ENCODE measurements around the gene SUCLG1.

The SUCLG1 gene

DNA sequence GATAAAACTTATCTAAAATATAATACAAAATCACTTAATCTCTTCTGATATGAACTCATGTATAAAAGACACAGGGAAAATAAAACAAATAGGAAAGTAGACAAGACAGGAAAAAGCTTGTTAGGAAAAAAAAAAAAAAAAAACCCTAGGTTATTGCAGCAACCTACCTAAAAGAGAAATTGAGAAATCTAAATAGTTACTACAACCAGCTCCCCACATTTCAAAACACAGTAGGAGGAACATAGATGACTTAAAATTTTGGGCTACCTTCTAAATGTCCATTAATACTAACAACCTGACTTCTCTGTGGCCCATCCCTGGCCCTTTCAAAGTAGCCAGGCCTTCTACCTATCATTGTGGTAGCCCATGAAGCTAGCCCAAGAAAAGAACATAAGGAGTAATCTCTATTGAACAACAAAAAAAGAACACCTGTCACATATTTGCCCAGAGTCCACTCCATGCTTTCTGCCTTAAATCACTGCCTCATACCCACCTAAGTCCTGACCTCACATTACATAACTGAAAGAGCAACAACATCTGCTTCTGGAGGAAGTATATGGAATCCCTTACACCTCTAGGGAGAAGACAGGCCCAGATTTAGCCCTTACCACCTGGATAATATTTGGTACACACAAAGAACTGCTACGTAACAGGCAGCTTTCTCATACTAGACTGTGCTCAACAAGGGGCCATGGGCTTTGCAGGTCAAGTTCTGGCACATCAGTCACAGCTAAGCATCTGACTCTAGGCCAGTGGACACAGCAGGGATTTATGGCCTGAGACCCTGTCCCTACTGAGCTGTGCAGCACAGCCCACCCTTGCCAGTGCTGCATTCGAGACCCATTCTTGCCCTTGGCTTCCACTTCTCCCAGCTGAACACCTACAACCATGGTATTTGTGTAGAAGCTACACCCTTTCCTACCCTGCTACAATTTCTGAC is 8.5 kb downstream of the SUCLG1 start:
- no peak for TF ChIP-seq GATA2 (IDR thresholded peaks at IDR 0.05; ENCODE audit: low read depth, low read length)
- no peak for TF ChIP-seq GATA3 (IDR thresholded peaks at IDR 0.05; ENCODE audit: low read depth, low read length)

DNA sequence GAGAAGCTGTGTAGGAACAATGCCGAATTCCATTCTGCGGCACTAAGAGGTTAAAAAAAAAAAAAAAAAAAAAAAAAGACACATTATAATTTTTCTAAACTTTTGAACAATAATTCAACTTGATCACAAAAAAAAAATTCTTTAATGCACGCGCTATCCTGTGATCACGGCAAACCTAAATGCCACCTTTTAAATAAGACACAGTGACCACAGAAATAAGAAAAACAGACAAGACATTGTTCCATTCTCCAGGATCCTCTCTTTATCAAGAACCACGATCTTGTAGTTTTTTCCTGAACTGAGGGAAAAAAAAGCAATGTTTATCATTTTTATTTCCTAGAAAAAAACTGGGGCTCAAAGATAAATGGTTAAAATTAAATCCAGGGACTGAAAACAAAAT is 9.4 kb downstream of the SUCLG1 start:
- TF ChIP-seq GATA3 (IDR thresholded peaks at IDR 0.05; ENCODE audit: low read depth, low read length): no peak
- no peak for TF ChIP-seq GATA2 (IDR thresholded peaks at IDR 0.05; ENCODE audit: low read depth, low read length)

DNA sequence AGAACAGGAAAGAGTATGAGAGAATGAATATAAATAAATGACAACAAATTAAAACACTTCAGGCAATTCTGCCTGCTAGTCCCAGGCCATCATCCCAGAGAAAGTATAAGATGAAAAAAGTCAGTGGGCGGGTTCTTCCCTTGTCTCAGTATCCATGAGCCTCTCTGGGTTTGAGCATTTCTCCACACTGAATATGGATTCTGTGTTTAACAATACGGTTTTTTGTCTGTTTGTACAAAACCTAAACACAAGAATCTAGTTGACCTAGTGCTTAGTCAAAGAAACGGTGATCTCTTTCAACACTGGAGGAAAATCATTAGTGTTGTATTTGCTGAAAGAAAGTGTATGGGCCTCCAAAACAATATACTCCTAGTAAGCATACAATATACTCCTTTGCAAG is 10.0 kb downstream of the SUCLG1 start:
- no peak for TF ChIP-seq GATA3 (IDR thresholded peaks at IDR 0.05; ENCODE audit: low read depth, low read length)
- TF ChIP-seq GATA2 (IDR thresholded peaks at IDR 0.05; ENCODE audit: low read depth, low read length): no peak

DNA sequence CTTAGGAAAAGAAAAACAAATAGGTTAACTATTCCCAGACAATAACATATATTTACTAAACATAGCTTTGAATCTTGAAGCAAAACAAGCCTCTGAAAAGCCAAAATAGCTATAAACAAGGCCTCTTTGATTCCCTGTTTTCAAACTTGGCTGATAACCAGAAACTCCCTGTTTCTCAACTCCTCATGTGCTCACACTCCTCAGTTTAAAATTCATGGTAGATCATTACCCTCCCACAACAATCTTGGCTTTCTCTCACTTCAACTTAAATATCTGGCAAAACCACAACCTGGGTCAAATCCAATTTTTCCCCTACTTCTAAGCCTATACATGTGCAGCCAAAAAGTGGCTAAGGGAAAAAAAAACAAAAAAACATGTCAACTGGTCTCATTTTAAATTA is 15.6 kb downstream of the SUCLG1 start:
- no peak for TF ChIP-seq GATA2 (IDR thresholded peaks at IDR 0.05; ENCODE audit: low read depth, low read length)
- TF ChIP-seq GATA3 (IDR thresholded peaks at IDR 0.05; ENCODE audit: low read depth, low read length): no peak

DNA sequence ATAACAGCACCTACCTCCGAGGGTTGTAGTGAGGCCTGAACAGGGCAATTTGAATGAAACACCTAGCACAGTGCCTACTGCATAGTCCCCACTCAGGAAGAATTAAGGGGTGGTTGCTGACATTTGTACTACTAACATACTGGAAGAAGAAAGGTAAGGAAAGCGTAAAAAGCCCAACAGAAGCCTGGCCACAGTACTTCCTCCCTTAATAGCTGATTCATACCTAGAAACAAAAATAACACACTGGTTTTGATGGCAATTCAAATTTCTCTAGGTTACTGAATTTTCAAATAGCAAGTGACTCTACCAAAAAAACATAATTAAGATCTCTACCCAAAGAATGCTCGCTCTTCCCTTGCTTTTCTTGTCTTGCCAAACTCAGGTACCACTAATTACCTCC is 16.2 kb downstream of the SUCLG1 start:
- TF ChIP-seq GATA3 (IDR thresholded peaks at IDR 0.05; ENCODE audit: low read depth, low read length) (no peak), GATA2 (IDR thresholded peaks at IDR 0.05; ENCODE audit: low read depth, low read length) (no peak)

DNA sequence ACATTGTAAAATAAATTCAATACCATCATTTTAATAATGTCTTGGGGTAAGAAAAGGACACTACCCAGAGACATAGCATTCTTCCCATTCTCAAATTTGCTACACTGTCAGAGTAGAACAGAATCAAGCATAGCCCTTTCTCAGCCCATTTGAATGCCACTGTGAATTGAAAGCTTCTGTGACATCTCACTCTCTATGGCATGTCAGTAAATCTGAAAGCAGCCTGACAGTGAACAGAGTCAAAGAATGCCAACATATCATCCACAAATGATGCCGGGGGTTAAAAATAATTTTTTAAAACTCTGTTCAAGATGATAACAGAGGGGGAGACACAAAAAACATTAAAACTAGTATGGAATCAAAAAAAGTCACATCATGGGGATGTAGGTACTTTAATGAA is 17.6 kb downstream of the SUCLG1 start:
- TF ChIP-seq GATA3 (IDR thresholded peaks at IDR 0.05; ENCODE audit: low read depth, low read length) (no peak), GATA2 (IDR thresholded peaks at IDR 0.05; ENCODE audit: low read depth, low read length) (no peak)

DNA sequence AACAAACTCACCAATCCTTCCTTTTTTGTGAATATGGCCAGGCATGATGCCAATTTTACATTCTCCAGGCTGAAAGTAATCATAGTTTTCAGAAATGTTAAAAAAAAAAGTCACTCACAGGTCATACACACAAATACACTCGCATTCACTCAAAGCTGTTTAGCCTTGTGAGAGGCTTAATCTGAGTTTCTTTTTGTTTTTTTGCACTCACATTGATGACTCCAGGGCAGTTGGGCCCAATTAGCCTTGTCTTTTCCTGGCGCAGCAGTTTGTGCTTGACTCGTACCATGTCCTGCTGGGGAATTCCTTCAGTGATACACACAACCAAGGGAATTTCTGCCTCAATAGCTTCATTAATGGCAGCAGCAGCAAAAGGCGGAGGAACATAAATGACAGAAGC is 18.0 kb downstream of the SUCLG1 start:
- no peak for TF ChIP-seq GATA2 (IDR thresholded peaks at IDR 0.05; ENCODE audit: low read depth, low read length)
- no peak for TF ChIP-seq GATA3 (IDR thresholded peaks at IDR 0.05; ENCODE audit: low read depth, low read length)

DNA sequence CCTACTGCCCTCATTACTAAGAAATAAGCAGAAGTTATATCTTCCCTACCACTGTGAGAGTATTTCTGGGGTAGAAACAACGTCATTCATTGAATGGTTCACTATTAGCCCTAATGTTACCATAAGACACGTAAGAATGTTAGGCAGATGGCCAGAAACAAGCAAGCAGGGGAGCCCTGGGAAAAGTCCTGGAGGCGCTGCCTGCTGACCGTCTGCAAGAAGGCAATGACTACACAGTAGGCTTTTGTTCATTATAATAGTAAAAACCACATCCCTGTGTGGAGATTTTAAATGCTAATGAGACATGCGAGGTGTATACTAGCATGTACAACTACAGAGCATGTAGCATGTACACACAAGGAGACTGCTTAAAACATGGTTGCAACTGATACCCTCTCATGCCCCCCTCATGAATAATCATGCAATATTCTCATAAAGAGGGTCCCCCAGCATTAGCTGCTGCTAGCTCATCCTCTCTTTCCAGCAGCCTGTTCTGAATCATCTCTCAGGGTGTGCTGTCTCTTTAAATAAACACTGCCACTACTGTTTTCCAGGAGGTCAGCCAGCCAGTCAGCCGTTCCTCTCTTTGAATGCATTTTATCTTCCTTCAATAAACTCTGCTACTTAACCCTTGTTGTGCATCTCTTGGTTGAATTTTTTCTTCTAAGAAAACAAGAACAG is 23.6 kb downstream of the SUCLG1 start:
- TF ChIP-seq GATA3 (IDR thresholded peaks at IDR 0.05; ENCODE audit: low read depth, low read length) (no peak), GATA2 (IDR thresholded peaks at IDR 0.05; ENCODE audit: low read depth, low read length) (no peak)

DNA sequence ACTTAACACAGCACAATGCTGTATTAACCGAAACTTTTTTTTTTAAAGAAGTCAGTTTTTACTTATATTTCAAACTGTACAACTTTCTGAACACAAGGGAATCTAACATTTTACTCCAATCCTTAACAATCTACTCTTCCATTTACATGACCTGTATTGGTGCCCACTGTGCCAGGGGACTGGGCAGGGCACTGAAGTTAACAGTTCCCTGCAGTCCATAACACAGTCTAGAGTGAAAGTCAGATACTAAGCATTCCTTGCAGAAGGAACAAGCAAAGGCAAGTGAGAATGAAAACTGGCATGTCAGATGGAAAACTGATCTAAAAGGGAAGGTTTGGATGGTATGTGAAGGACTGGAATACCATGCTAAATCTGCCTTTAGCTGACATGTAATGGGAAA is 29.8 kb downstream of the SUCLG1 start:
- TF ChIP-seq GATA3 (IDR thresholded peaks at IDR 0.05; ENCODE audit: low read depth, low read length): no peak
- TF ChIP-seq GATA2 (IDR thresholded peaks at IDR 0.05; ENCODE audit: low read depth, low read length): no peak

DNA sequence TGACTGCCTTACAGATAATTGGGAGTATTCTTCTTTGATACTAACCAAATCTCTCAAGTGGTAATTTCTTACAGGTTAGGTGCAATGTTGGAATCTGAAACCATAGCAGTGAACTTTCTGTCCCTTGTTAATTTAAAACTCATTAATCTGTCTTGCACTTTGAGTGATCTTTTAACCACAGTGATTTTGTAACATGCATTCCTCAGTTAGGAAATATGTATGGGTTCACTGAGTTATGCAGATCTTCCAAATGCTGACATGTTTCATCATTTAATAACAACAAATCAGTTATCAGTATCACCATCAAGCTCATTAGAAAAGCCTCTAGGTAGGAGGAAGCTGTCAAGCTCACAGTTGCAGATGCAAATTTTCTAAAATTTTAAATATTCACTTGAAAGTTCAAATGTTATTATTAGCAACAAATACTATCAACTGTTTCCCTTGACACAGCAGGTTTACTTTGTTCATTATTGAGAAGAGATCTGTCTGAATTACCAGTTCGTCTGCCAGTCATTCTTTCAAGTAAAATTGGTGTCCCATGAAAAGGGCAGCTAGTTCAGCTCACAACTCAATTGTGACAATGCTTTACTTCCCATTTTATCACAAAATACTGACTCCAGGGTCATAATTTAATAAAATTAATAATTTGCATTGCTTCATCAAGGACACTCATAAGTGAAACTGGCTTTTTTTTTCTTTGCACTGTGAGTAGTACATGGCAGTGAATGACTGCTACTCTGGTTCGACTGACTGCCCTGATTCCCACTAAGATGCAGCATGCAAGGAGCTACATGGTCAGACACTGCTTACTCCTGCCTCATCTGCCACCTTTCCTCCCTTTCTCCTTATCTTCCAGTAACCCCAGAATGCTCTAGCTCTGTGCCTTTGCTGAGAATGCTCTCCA is 31.6 kb downstream of the SUCLG1 start:
- TF ChIP-seq GATA3 (IDR thresholded peaks at IDR 0.05; ENCODE audit: low read depth, low read length) (no peak), GATA2 (IDR thresholded peaks at IDR 0.05; ENCODE audit: low read depth, low read length) (no peak)

DNA sequence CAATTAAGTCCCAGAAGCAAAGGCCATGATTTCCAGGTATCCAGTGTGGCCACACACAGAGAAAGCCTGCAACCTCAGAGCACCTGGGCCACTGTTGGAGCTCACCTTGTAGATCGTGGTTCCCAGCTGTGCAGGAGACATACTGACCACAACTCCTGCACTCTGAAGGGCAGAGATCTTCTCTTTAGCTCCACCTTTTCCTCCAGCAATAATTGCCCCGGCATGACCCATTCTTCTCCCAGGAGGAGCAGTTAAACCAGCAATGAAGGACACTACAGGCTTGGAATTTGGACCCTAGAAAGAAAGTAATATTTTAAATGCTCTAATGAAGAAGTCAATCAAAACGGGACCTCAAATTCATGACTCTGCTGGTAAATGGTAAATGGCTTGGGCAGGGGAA is 33.8 kb downstream of the SUCLG1 start:
- TF ChIP-seq GATA2 (IDR thresholded peaks at IDR 0.05; ENCODE audit: low read depth, low read length) (no peak), GATA3 (IDR thresholded peaks at IDR 0.05; ENCODE audit: low read depth, low read length) (no peak)

DNA sequence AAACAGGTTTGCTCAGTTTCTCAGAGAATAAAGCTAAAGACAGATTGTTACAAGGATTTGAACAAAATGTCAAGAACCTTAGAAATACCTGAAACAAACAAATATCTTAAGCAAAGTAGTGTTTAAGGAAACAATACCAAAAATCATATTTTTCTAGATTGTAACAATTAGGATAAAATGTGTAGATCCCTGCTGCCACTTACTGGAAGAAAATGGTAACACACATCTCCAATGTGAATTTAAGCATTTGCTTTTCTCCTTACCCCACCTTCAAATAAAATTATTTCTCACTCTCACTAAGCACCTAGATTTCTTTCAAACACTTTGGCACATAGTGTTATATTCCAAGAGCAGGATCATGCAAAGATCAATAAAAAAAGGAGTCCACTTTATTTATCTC is 34.9 kb downstream of the SUCLG1 start:
- TF ChIP-seq GATA3 (IDR thresholded peaks at IDR 0.05; ENCODE audit: low read depth, low read length): no peak
- TF ChIP-seq GATA2 (IDR thresholded peaks at IDR 0.05; ENCODE audit: low read depth, low read length): no peak

DNA sequence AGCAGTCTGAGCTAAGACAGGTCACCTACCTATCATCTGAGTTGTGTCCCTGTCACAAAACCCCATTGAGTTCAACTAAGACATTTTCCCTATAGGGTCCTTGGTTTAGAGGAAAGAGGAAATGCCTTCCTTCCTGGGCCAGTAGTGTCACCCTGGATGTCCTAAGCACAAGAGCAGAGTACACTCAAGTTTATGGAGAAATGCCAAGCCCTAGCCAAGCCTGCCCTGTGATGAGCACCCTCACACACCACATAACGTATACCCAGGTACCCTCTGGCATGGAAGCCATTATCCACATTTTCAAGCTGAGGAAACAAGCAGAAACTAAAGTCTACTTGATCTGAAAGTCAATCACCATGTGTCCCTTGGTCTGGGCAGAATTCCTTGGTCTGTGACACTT is 37.3 kb downstream of the SUCLG1 start:
- no peak for TF ChIP-seq GATA2 (IDR thresholded peaks at IDR 0.05; ENCODE audit: low read depth, low read length)
- TF ChIP-seq GATA3 (IDR thresholded peaks at IDR 0.05; ENCODE audit: low read depth, low read length): no peak

DNA sequence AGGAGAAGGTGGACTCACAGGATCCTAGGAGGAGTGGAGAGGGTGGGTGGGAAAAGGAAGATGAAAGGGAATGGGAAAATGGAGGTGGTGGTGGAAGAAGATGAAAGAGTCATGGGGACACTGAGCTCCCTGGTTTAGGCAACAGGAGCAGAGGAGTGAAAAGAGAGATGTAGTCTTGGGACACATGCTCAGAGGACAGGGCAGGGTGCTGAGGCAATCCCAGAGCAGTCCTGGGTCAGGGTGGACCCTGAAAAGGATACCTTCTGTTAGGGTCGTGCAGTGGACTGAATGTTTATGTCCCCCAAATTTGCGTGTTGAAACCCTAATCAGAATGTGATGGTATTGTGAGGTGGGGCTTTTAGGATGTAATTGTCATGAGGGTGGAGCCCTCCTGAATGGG is 37.9 kb downstream of the SUCLG1 start:
- TF ChIP-seq GATA3 (IDR thresholded peaks at IDR 0.05; ENCODE audit: low read depth, low read length): no peak
- TF ChIP-seq GATA2 (IDR thresholded peaks at IDR 0.05; ENCODE audit: low read depth, low read length): no peak

Measured in SH-SY5Y (cell line).